Smooth muscle cell (in vitro differentiated cells): ENCODE measurements around the gene LAP3. TPM values are rescaled to one million over a fixed set of nuclear protein-coding genes. Genes with fewer than 3 reads are reported as not detected.

Source experiments
- DNase-seq: peaks from one replicate; lab custom pipeline; 2025; ENCODE audit not compliant: unreplicated experiment; lab: John Stamatoyannopoulos, UW
- H2AFZ ChIP-seq: fragments of 200-600 bp; sonication (generic); 2 replicates; pipeline ENCODE4 v1.6.0; 2016; ENCODE audit warnings: antibody characterized with exemption, low read depth, mild to moderate bottlenecking
- H3F3A ChIP-seq: fragments of 200-600 bp; sonication (generic); 2 replicates; pipeline ENCODE4 v1.6.0; 2017; ENCODE audit warnings: antibody characterized with exemption, low read depth
- H3K27ac ChIP-seq: fragments of 200-600 bp; sonication (generic); 2 replicates; pipeline ENCODE4 v1.5.1; 2016; ENCODE audit warnings: low read depth, mild to moderate bottlenecking
- H3K27me3 ChIP-seq: fragments of 200-600 bp; sonication (generic); 2 replicates; pipeline ENCODE4 v1.6.1; 2016; ENCODE audit warnings: low read depth, mild to moderate bottlenecking
- H3K36me3 ChIP-seq: fragments of 200-600 bp; sonication (generic); 2 replicates; pipeline ENCODE4 v1.5.1; 2016; ENCODE audit warnings: low read depth
- H3K4me1 ChIP-seq: fragments of 200-600 bp; sonication (generic); 2 replicates; pipeline ENCODE4 v1.5.1; 2016; ENCODE audit warnings: low read depth
- H3K4me2 ChIP-seq: fragments of 200-600 bp; sonication (generic); 2 replicates; pipeline ENCODE4 v1.6.0; 2016; ENCODE audit warnings: mild to moderate bottlenecking
- H3K4me3 ChIP-seq: fragments of 200-600 bp; sonication (generic); 2 replicates; pipeline ENCODE4 v1.5.1; 2016; ENCODE audit warnings: mild to moderate bottlenecking
- H3K79me2 ChIP-seq: fragments of 200-600 bp; sonication (generic); 2 replicates; pipeline ENCODE4 v1.6.0; 2016; ENCODE audit warnings: low read depth, mild to moderate bottlenecking
- H3K9ac ChIP-seq: fragments of 200-600 bp; sonication (generic); 2 replicates; pipeline ENCODE4 v1.6.0; 2016; ENCODE audit warnings: low read depth
- H3K9me3 ChIP-seq: fragments of 200-600 bp; sonication (generic); replicated peaks from 2 replicates; pipeline ENCODE4 v1.5.1; 2016; ENCODE audit warnings: low read depth
- H4K20me1 ChIP-seq: fragments of 200-600 bp; sonication (generic); 2 replicates; pipeline ENCODE4 v1.6.0; 2016; ENCODE audit warnings: low read depth
- CTCF ChIP-seq: fragments of 200-600 bp; sonication (generic); IDR thresholded peaks from 2 replicates; pipeline ENCODE4 v1.5.1; 2017; ENCODE audit warnings: borderline replicate concordance, mild to moderate bottlenecking, antibody characterized with exemption; ENCODE audit not compliant: insufficient read depth, poor library complexity, severe bottlenecking
- WGBS: methylation state at CpG from one replicate; pipeline ENCODE4 v1.1.7; 2016; ENCODE audit warnings: low lambda C conversion rate; 5-methylcytosine and 5-hydroxymethylcytosine counted together
- polyA plus RNA-seq: library from polyadenylated mRNA; unstranded; fragments of >200 nt; fragmentation: Nextera tagmentation; extraction: Ambion mirVana; gene quantifications from 2 replicates; pipeline ENCODE4 v1.2.1, GENCODE V29; 2016
- total RNA-seq: library from RNA; depleted of rRNA; stranded (reverse); fragments of >200 nt; gene quantifications from 2 replicates; pipeline ENCODE4 v1.2.3, GENCODE V29; 2014

Gene LAP3
- total and polyA plus RNA-seq, 2 experiments from 2014 or later = 29.1 to 38.6 TPM

GRCh38 chr4:17546678-17547077 lies 30.3 kb upstream of the LAP3 start:
- no peak overlapping the region for H3K4me2 ChIP-seq
- no peak for TF ChIP-seq CTCF
- H3K4me1 ChIP-seq = no peaks in the 10 kb centered on the region
- DNase-seq = no peak
- H3F3A ChIP-seq = no peaks in the 10 kb centered on the region
- H2AFZ ChIP-seq = no peak overlapping the region
- no peaks in the 10 kb centered on the region for H4K20me1 ChIP-seq
- H3K4me3 ChIP-seq = no peak overlapping the region
- no peaks in the 10 kb centered on the region for H3K79me2 ChIP-seq
- no peak overlapping the region for H3K27ac ChIP-seq
- H3K9me3 ChIP-seq = no peaks in the 10 kb centered on the region
- WGBS = 84% methylated on average over 12 of the region's 12 CpGs
- no peaks in the 10 kb centered on the region for H3K36me3 ChIP-seq
- H3K27me3 ChIP-seq = no peaks in the 10 kb centered on the region
- H3K9ac ChIP-seq = no peak overlapping the region

GRCh38 chr4:17550549-17550948 lies 26.4 kb upstream of the LAP3 start:
- no peaks in the 10 kb centered on the region for H3K79me2 ChIP-seq
- 93% methylated on average over 3 of the region's 3 CpGs for WGBS
- H3K9ac ChIP-seq = no peak overlapping the region
- no peak overlapping the region for H2AFZ ChIP-seq
- H3K27ac ChIP-seq = no peak overlapping the region
- no peak overlapping the region for H3K4me2 ChIP-seq
- H3K4me1 ChIP-seq = no peaks in the 10 kb centered on the region
- H3F3A ChIP-seq = no peaks in the 10 kb centered on the region
- DNase-seq = no peak
- H3K36me3 ChIP-seq = no peaks in the 10 kb centered on the region
- H3K27me3 ChIP-seq = peaks cover 14% of the 10 kb centered on the region
- H3K9me3 ChIP-seq = no peaks in the 10 kb centered on the region
- no peak for TF ChIP-seq CTCF
- H3K4me3 ChIP-seq = no peak overlapping the region
- H4K20me1 ChIP-seq = no peaks in the 10 kb centered on the region

- H3K4me3 ChIP-seq = no peak overlapping the region
- no peaks in the 10 kb centered on the region for H4K20me1 ChIP-seq
- H3F3A ChIP-seq = no peaks in the 10 kb centered on the region
- WGBS = 53% methylated on average over 5 of the region's 5 CpGs
- TF ChIP-seq CTCF = no peak
- DNase-seq = no peak
- no peaks in the 10 kb centered on the region for H3K9me3 ChIP-seq
- no peak overlapping the region for H2AFZ ChIP-seq
- H3K79me2 ChIP-seq = no peaks in the 10 kb centered on the region
- no peak overlapping the region for H3K27ac ChIP-seq
- no peaks in the 10 kb centered on the region for H3K36me3 ChIP-seq
- H3K9ac ChIP-seq = no peak overlapping the region
- no peaks in the 10 kb centered on the region for H3K4me1 ChIP-seq
- H3K27me3 ChIP-seq = peaks cover 20% of the 10 kb centered on the region
- H3K4me2 ChIP-seq = no peak overlapping the region
Observed at GRCh38 chr4:17552427-17552826, 24.6 kb upstream of the LAP3 start.

- TF ChIP-seq CTCF = no peak
- no peak for DNase-seq
- H3F3A ChIP-seq = no peaks in the 10 kb centered on the region
- 83% methylated on average over 4 of the region's 4 CpGs for WGBS
- peaks cover 20% of the 10 kb centered on the region for H3K27me3 ChIP-seq
- H3K79me2 ChIP-seq = no peaks in the 10 kb centered on the region
- H3K4me2 ChIP-seq = no peak overlapping the region
- no peak overlapping the region for H3K9ac ChIP-seq
- no peak overlapping the region for H3K4me3 ChIP-seq
- H3K9me3 ChIP-seq = no peaks in the 10 kb centered on the region
- H2AFZ ChIP-seq = no peak overlapping the region
- no peaks in the 10 kb centered on the region for H3K36me3 ChIP-seq
- no peaks in the 10 kb centered on the region for H3K4me1 ChIP-seq
- H4K20me1 ChIP-seq = no peaks in the 10 kb centered on the region
- no peak overlapping the region for H3K27ac ChIP-seq
Observed at GRCh38 chr4:17554568-17554967, 22.4 kb upstream of the LAP3 start.
